GM21360 (cell line): ENCODE results near the gene CCDC7.
"Not testable (repeated sequence)": the region's sequence is repeated elsewhere in the genome, so short reads cannot be mapped to it uniquely, and the experiment has no call there.

Source experiments
- ATAC-seq: cut with Tn5 transposase; IDR thresholded peaks from one replicate; pipeline ENCODE4 v1.9.1; 2021; ENCODE audit warnings: mild to moderate bottlenecking, moderate library complexity; ENCODE audit not compliant: unreplicated experiment

Gene CCDC7

DNA sequence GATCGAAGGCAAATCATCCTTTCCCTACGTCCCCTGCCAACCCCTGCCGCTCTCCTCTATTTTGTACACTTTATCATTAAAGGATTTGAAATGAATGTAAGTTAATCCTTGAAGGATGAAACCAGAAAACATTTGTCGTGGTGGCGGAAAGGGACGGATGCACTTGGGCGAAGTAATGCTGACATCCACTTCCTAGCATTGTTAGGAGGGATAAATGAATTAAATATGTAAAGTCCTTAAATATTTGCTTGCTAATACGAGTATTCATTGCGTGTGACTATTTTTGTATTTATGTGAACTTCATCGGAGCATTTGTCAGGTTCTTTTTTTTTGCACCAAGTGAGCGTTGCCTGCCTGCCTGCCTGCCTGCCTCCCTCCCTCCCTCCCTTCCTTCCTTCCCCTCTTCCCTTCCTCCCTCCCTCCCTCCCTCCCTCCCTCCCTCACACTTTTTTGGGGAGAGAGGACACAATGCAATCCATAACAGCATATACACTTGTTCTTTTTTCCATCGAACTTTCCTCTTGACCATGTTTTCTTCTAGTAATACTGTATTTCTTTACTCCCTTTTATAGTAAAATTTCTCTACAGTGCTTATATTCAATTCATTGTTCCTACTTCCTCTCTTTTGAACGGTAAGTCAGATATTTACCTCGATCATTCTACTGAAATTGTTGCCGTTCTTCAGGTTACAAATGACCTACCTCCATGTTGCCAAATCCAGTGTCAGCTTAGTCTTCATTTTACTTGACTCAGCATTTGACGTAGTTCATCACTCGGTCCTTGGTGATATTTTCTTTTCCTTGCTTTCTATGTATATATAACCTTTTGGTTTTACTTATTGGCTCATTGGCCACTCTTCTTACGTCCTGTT, 831 bp downstream of the CCDC7 start:
- ATAC-seq = peak; percentile 3

DNA sequence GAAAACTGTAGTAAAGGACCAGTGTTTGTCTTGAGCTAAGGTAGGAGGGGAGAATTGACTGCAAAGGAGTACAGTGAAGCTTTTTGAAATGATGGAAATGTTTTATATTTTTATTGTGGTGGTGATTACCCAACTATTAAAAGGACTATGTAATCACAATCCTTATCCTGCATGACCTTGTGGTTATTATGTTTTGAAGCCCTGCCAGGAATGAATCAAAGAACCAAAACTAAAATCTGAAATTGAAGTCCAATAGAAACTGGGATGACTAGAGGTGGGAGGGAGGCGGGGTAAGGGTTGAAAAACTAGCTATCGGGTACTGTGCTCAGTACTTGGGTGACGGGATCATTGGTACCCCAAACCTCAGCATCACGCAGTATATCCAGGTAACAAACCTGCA, 8.2 kb downstream of the CCDC7 start:
- ATAC-seq = no peak

DNA sequence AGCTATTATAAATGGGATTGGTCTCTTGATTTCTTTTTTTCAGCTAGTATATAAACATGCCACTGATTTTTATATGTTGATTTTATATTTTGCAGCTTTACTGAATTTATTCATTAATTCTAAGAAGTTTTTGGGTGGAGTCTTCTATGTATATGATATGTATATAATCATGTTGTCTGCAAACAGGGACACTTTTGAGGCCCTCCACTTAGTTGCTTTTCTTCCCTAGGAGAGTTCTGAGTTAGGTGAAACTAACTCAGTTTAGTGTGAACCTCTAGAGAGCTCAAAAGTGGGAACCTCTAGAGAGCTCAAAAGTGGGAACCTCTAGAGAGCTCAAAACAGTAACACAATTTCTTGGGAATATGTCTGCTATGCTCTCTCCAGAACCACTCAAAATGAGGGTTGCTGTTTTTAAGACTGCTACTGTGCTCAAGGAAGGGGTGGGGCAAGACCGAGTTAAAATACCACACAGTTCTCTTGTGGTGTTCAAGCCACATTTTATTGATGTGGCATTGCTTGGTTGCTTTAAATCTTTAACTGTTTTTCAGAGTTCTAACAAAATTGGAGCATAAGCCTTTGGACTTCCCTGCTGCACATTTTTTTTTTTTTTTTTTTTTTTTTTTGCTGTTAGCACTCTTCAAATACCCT, 13.2 kb downstream of the CCDC7 start:
- ATAC-seq = no peak

DNA sequence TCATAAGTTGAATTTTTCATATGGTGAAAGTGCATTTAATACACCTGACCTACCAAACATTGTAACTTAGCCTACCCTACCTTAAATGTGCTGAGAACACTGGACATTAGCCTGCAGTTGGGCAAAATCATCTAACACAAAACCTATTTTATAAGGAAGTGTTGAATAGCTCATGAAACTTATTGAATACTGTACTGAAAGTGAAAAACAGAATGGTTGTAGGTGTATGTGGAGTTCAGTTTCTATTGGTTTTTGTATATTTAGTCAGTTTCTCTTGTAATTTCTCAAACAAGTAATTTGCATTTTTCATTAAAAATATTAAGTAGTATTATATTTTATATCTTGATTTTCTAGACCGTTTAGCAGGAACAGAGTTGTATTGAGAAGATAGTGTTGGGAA, 15.3 kb downstream of the CCDC7 start:
- no peak for ATAC-seq

DNA sequence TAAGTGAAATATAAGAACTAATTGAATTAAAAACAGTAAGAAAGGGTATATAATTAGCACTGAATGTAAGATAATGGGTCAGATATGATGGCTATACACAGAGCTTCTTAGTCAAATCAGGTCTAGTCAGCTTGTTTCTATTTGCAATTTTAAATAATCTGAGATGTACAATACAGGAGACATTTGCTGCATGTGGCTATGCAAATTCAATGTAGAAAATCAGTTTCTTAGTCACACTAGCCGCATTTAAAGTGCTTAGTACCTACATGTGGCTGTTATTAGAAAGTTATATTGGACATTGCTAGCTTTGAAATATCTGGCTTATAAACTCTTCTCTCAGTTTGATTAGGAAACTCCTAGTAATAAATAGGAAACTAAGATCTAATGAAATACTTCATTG, 25.3 kb downstream of the CCDC7 start:
- ATAC-seq = no peak

DNA sequence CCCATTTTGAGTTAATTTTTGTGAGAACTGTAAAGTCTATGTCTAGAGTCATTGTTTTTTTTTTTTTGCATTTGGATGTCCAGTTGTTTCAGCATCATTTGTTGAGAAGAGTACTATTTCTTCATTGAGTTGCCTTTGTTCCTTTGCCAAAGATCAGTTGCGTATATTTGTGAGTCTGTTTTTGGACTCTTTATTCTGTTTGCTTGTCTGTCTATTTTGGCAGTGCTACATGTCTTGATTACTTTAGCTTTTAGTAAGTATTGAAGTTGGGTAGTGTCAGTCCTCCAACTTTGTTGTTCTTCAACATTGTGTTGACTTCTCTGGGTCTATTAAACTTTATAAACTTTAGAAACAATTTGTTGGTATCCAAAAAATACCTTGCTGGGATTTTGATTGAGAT, 31.6 kb downstream of the CCDC7 start:
- ATAC-seq = no peak

DNA sequence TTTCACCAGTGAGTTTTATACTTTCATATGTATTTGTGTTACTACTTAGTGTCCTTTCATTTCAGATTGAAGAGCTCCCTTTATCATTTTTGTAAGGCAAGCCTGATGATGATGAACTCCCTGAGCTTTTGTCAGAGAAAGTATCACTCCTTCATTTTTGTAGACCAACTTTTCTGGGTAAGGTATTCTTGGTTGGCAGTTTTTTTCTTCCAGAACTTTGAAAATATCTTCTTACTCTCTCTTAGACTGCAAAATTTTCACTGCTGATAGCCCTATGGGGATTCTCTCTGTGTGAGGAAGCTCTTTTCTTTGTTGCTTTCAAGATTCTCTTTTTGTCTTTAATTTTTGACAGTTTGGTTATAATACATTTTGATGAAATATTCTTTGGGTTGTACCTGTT, 35.7 kb downstream of the CCDC7 start:
- no peak for ATAC-seq

DNA sequence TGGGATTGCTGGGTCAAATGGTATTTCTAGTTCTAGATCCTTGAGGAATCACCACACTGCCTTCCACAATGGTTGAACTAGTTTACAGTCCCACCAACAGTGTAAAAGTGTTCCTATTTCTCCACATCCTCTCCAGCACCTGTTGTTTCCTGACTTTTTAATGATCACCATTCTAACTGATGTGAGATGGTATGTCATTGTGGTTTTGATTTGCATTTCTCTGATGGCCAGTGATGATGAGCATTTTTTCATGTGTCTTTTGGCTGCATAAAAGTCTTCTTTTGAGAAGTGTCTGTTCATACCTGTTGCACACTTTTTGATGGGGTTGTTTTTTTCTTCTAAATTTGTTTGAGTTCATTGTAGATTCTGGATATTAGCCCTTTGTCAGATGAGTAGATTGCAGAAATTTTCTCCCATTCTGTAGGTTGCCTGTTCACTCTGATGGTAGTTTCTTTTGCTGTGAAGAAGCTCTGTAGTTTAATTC, 37.1 kb downstream of the CCDC7 start:
- ATAC-seq = not testable (repeated sequence)

DNA sequence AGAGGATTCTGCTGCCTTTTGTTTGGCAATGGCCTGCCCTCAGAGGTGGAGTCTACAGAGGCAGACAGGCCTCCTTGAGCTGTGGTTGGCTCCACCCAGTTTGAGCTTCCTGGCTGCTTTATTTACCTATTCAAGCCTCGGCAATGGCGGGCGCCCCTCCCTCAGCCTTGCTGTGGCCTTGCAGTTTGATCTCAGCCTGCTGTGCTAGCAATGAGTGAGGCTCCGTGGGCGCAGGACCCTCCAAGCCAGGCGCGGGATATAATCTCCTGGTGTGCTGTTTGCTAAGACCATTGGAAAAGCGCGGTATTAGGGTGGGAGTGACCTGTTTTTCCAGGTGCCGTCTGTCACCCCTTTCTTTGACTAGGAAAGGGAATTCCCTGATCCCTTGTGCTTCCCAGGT, 42.1 kb downstream of the CCDC7 start:
- not testable (repeated sequence) for ATAC-seq

DNA sequence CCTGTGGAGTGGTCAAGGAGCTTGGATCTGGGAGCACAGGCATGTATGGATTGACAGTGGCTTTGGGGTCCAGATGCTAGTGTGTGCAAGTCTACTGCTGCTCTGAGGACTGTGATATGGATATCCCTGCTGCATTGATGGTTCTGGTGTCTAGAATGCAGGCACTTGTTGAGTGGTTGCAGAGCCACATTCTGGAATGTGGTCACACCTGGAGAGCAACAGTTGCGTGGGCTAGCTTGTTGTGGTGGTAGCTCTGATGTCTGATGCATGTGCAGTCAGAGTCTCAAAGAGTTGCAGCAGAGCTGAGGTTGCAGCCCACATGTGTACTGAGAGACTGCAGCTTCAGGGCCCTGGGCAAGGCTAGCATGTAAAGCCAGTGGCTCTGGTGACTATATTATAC, 43.2 kb downstream of the CCDC7 start:
- ATAC-seq = no peak

DNA sequence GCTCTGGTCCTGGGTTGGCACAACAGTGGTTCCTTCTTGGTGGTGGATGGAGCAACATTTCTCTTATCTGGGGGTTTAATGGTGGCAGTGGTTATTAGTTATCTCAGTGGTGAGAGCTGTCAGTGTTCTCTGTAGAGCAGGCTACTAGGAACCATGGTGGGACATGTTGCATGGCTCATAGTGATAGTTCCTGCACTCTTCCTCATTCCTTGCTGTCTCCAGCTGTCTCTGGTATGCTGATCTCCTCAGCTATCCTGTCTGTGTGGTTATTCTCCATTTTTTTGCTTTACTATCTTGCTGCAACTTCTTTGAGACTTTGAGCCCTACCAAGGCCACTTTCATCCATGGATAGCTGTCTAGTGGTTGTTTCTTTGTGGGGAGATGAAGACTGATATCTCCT, 44.0 kb downstream of the CCDC7 start:
- no peak for ATAC-seq

DNA sequence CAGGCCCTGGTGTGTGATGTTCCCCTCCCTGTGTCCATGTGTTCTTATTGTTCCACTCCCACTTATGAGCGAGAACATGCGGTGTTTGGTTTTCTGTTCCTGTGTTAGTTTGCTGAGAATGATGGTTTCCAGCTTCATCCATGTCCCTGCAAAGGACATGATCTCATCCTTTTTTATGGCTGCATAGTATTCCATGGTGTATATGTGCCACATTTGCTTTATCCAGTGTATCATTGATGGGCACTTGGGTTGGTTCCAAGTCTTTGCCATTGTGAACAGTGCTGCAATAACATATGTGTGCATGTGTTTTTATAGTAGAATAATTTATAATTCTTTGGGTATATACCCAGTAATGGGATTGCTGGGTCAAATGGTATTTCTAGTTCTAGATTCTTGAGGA, 48.6 kb downstream of the CCDC7 start:
- not testable (repeated sequence) for ATAC-seq

DNA sequence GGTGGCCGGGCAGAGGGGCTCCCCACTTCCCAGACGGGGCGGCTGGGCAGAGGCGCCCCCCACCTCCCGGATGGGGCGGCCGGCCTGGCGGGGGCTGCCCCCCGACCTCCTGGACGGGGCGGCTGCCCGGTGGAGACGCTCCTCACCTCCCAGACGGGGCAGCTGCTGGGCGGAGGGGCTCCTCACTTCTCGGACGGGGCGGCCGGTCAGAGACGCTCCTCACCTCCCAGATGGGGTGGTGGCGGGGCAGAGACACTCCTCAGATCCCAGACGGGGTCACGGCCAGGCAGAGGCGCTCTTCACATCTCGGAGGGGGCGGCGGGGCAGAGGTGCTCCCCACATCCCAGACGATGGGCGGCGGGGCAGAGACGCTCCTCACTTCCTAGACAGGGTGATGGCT, 54.2 kb downstream of the CCDC7 start:
- not testable (repeated sequence) for ATAC-seq

DNA sequence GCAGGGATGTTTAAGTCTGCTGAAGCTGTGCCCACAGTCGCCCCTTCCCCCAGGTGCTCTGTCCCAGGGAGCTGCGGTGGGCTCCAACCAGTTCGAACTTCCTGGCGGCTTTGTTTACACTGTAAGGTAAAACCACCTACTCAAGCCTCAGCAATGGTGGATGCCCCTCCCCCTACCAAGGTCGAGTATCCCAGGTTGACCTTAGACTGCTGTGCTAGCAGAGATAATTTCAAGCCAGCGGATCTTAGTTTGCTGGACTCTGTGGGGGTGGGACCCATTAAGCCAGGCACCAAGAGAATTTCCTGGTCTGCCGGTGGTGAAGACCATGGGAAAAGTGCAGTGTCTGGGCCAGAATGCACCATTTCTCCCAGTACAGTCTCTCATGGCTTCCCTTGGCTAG, 56.0 kb downstream of the CCDC7 start:
- no peak for ATAC-seq

DNA sequence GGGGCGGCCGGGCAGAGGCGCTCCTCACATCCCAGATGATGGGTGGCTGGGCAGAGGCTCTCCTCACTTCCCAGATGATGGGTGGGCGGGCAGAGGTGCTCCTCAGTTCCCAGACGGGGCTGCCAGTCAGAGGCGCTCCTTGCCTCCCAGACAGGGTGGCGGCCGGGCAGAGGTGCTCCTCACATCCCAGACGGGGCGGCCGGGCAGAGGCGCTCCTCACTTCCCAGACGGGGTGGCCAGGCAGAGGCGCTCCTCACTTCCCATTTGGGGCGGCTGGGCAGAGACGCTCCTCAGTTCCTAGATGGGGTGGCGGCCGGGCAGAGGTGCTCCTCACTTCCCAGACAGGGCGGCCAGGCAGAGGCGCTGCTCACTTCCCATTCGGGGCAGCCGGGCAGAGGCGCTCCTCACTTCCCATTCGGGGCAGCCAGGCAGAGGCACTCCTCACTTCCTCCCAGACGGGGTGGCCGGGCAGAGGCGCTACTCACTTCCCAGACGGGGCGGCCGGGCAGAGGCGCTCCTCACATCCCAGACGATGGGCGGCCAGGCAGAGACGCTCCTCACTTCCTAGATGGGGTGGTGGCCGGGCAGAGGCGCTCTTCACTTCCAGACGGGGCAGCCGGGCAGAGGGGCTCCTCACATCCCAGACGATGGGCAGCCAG, 60.0 kb downstream of the CCDC7 start:
- not testable (repeated sequence) for ATAC-seq

DNA sequence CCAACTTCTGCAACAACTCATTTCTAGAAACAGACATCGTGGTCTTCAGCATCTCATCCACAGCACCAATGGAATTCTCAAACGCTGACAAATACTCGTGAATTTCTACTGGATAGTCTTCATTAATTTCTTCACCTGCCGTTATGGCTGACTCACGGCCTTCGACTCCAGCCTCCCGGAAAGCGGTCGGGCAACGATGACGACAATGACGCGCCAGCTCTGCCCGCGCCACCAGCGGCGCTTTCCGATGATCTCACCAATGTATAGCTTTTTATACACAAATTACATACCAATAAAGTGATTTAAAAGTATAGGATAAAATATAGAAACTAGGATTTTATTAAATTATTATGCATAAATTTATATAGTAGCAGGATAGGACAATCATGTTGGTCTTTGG, 65.7 kb downstream of the CCDC7 start:
- ATAC-seq = no peak

DNA sequence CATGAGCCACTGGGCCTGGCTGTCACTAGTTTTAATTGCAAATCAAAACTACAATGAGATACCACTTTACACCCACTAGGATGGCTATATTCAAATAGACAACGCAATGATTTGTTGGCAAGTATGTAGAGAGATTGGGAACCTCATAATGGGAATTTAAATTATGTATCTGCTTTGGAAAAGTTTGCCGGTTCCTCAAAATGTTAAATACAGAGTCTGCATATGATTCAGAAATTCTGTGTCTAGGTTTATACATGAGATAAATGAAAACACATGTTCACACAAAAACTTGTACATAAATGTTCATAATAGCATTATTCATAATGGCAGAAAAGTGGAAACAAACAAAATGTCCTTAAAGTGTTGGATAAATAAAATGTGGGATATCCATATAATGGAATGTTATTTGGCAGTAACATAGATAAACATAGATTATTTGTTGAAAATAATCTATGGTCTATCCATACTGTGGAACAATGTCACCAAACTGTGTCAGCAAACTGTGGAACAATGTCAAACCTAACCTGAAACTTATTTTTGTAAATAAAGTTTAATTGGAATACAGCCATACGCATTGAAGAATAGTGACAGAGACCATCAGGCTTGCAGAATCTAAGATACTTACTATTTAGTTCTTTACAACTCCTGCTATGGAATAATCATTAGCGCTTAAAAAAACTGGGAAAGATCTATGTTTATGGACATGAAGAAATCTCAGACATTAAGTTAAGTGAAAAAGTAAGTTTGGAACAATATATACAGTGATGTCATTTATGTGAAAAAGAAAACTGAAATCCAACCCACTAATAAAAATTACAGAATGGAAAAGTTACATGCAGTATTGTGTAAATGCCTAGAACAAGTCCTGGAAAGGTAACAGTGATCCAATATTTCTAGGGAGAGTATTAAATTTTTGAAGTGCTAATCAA, 70.9 kb downstream of the CCDC7 start:
- ATAC-seq = no peak

DNA sequence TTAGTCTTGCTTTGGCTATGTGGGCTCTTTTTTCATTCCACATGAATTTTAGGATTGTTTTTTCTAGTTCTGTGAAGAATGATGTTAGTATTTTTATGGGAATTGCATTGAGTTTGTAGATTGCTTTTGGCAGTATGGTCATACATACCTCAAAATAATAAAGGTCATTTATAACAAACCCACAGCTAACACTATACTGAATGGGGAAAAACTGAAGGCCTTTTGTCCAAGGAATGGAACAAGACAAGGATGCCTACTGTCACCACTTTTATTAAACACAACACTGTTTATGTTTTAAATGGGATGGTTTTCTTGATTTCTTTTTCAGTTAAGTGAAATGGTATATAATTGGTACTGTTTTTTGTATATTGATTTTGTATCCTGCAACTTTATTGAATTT, 84.3 kb downstream of the CCDC7 start:
- no peak for ATAC-seq

DNA sequence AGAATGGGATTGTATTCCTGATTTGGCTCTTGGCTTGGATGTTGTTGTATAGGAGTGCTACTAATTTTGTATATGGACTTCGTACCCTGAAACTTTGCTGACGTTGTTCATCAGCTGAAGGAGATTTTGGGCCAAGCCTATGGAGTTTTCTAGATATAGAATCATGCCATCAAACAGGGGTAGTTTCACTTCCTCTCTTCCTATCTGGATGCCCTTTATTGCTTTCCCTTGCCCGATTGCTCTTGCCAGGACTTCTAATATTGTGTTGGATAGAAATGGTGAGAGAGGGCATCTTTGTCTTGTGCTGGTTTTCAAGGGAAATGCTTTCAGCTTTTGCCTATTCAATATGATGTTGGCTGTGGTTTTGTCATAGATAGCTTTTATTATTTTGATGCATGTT, 92.3 kb downstream of the CCDC7 start:
- ATAC-seq = no peak

DNA sequence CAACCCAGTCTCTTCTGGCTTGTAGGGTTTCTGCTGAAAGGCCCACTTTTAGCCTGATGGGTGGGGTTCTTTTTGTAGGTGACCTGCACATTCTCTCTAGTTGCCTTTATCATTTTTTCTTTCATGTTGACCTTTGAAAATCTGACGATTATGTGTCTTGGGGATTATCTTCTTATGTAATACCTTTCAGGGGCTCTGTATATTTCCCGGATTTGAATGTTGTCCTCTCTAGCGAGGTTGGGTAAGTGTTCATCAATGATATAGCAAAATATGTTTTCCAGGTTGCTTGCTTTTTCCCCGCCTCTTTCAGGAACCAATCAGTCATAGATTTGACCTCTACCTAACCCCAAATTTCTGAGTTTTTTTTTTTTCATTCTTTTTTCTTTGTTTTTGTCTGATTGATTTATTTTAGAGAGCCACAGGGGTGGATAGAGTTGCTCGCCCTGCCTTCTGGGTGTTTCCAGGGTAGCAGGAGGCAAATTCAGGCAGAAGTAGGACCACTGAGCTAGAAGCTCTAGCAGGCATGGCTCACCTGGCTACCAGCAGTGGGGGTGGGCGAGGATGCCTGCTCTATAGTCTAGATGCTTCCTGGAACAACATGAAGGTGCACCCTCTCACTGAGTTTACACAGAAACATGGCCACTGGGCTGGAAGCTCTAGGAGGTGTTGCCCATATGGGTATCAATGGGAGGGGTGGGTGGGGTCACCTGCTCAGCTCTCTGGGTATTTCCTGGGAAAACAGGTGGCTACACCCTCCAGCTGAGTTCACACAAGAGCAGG, 94.9 kb downstream of the CCDC7 start:
- no peak for ATAC-seq
